Skin epidermis (tissue), 12 donors: ENCODE data around the gene CD2AP.

Experiments used
- H3K27ac ChIP-seq, 21 experiments: fragments of 200-600 bp; sonication (generic) in 11 of 21; one replicate each; pipeline ENCODE4 v1.5.0; 2020; ENCODE audit warnings: mild to moderate bottlenecking in 3 of 21, inconsistent platforms in 2 of 21, moderate library complexity in 2 of 21
- H3K4me3 ChIP-seq, 7 experiments: fragments of 200-600 bp; sonication (generic) in 2 of 7; one replicate each; pipeline ENCODE4 v1.5.0; 2020; ENCODE audit warnings: inconsistent platforms in 2 of 7, mild to moderate bottlenecking in 2 of 7, moderate library complexity in 1 of 7

CD2AP gene

DNA sequence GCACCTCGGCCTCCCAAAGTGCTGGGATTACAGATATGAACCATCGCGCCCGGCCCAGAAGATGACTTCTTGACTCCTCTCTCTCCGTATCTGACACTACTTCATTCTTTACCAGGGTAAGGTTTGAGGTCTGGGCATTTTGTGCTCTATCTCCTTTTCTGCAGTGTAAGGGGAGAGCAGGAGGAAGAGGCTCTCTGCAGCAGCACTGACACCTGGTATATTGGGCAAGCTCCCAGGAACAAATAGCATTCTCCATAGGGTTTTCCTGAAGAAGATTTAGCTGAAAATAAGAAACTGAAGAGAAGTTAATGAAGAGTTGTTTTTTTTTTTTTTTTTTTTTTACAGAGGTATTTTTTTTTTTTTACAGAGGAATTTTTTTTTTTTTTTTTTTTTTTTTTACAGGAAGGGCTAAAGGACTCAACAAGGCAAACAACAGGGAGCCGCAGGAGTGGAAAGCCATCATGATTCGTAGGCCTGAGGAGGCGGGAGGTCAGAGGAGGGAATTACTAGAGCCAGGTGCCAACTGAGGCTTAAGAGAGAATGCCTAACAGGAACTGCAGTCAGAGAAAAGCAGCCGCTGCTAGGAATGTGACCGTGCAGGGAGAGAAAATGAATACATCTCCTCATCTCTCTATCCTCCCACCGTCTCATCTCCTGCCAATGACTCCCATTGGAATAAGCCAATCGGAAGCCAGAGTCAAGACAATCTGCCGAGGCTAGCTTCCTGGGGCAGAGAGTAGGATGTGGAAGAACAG is 186.1 kb downstream of the CD2AP start:
- peak overlapping the region in 2 of 21 experiments; percentile 3 to 23 for H3K27ac ChIP-seq
- no peak overlapping the region for H3K4me3 ChIP-seq

DNA sequence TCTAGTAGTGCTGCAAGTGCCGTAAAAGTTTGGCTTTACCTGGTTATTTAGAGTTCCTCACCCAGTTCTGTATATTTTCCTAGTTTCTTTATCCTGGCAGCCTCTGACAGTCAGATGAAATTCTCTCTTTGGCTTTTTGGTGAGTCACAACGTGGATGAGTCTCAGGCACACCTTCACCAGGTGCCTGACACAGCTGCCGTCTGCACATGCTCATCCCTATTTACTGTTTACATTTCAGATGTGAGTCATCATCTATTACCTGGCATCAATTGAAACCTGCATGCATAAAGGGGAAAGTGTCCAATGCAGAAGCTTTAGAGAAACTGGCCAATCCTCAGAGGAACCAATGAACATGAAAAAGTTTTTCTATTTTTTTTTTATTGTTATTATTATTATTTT is 187.5 kb downstream of the CD2AP start:
- Histone ChIP-seq H3K27ac (no peak overlapping the region), H3K4me3 (no peak overlapping the region)

DNA sequence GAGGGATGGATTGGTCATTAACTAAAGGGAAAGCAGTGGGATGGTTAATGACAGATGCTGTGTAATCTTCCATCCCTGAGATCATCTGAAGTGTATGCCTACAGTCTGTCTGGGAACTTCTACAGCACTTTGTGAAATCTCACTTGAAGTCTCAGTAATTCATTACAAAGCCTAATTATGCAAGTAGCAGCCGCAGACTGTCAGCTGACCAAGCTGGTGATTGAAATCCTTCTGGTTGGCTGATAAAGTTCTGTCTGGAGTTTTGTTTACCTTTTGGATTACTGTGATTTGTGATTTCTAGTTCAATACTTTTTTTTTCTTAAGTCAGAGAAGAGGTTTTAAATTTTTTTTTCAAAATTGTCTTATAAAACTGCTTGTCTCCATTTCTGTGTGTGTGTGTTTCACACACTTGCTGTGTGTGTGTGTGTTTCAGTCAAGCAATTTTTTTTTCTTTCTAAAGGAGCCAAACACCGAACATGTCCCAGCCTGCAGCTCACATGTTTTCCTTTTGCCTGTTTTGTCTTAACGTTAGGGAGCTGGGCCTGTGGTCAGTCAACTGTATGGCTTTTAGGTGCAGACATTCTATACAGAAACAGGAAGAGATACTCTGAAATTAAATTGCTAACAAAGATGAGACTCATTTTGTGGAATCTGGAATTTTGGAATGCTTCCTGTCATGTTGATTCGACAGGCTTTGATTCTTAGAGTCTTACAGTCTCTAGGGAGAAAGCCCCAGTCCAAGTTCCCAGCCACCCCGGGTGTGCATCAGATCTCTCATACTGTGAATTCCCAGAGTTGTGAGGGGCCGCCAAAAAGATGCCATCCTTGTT is 192.3 kb downstream of the CD2AP start:
- no peak overlapping the region for H3K4me3 ChIP-seq
- H3K27ac ChIP-seq: peak overlapping the region in 8 of 21 experiments; percentile 0 to 70 (median 34)

DNA sequence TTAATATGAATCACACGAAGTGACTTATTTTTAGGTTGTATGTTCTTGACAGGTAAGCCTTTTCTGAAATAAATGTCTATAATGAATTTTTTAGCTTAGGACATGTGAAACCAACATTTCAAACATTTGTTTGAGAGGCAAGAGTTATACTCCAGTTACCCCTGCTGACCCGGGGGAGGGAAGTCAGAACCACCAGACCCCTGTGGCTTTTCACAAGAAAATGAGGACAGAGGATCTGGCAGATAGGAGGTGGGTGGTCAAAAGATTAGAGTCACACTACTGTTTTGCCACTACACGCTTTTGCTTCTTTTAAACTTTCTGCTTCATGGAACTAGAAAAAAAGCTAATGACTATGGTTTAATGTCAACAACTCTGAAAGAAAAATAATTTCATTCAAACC is 193.3 kb downstream of the CD2AP start:
- no peak overlapping the region for H3K4me3 ChIP-seq
- peak overlapping the region in 2 of 21 experiments; percentile 37 to 61 for H3K27ac ChIP-seq

DNA sequence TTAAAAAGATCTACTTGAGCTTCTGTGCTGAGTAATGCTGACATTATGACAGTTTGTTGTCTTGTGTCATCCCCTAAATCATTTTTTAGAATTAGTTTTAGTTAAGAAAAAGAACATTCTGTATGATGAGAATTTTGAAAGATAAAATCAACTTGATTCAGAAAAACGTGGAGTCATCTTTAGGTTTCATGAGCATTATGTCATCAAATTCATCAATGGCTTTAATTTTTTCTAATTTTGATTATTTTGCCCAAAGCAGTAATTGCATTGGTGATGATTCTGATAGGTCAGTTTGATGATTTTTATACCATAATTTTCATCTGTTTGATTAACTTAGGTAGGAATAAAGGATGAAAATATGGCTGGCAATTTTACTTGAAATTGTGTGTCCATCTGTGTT is 194.2 kb downstream of the CD2AP start:
- Histone ChIP-seq H3K4me3 (no peak overlapping the region), H3K27ac (no peak overlapping the region)

DNA sequence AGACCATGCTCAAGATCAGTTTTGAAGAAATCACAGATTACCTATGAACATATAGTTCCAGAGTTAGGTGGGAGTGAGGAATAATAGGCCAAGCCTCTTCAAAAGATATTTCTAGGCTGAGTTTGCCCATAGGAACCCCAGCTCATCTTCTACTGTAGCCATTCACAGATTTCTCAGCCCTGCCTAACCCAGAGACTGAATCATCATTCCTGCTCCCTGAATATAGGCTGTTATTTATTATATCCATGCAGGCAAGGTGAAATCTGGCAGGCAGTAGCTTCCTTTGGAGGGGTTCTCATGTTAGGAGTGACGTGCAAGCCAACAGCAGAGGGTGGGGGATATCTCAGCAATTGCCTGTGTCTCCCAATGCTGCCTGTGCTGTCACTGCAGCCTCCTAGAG is 195.2 kb downstream of the CD2AP start:
- no peak overlapping the region for H3K4me3 ChIP-seq
- peak overlapping the region in 1 of 21 experiments; percentile 12 for H3K27ac ChIP-seq

DNA sequence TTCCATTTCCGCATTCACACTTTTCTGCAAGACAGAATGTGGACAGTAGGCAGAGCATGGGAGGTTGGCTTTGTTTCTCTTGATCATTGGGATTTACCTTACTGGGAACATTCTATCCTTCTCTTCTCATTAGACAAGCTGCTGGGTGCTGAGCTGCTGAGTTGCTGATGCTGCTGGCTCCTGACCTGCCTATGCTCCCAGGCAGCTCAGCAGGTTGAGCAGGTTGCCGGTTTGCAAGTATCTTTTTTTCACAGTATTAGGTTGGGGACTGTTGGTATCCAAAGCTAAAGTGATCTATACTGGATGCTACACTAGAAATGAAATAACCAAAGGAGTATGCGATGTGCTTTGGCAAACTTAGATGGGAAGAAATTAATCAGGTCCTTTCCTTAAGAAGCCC is 197.1 kb downstream of the CD2AP start:
- Histone ChIP-seq H3K27ac (no peak overlapping the region), H3K4me3 (no peak overlapping the region)
